ENCODE measurements around the gene EPS8L1. TPM values are rescaled to one million over a fixed set of nuclear protein-coding genes. Genes with fewer than 3 reads are reported as not detected.

The EPS8L1 gene
- total RNA-seq, 4 donors from 2014 or later, result 60.6 to 84.8 (median 73.3) TPM

DNA sequence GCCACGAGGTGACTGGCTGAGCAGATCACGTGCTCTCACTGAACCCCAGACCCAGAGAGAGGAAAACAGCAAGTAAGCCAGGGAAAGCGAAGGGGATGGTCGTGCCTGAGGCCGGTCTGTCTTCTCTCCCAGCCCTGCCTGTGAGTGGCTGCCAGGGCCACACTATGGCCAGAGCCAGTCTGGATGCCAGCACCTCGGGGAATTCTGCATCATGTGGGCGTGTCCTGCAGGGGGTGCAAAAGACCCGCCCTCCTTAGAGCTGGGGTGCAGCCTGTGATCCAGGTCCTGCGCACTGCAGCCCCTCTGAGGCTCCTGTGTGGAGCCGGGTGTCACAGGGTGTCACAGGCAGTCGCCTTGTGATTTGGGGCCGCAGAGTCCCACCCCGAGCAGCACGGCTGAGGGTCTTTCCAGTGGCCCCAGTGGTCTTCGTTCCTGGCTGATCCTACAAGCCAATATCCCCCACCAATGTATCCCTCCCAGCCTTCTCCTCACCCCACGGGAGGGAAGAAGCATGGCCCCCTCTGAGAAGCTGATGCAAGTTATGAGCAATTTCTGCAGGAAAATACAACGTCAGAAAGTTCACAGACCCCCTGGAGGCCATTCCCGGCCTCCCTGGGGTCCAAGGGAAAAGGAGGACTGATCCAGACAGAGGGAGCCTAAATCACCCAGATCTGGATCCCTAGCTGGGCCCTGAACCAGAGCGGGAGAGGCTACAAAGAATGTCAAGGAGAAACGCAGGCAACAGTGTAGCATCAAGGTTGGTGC, 34.0 kb downstream of the EPS8L1 start:
- WGBS, 2 donors, result 87 to 89% methylated on average over 12 to 19 of the region's 20 CpGs
- H3K27ac ChIP-seq, result no peak overlapping the region
- TF ChIP-seq, protein P1, sequence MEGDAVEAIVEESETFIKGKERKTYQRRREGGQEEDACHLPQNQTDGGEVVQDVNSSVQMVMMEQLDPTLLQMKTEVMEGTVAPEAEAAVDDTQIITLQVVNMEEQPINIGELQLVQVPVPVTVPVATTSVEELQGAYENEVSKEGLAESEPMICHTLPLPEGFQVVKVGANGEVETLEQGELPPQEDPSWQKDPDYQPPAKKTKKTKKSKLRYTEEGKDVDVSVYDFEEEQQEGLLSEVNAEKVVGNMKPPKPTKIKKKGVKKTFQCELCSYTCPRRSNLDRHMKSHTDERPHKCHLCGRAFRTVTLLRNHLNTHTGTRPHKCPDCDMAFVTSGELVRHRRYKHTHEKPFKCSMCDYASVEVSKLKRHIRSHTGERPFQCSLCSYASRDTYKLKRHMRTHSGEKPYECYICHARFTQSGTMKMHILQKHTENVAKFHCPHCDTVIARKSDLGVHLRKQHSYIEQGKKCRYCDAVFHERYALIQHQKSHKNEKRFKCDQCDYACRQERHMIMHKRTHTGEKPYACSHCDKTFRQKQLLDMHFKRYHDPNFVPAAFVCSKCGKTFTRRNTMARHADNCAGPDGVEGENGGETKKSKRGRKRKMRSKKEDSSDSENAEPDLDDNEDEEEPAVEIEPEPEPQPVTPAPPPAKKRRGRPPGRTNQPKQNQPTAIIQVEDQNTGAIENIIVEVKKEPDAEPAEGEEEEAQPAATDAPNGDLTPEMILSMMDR (IDR thresholded peaks at IDR 0.05), result no peak
- TF ChIP-seq POLR2A (IDR thresholded peaks at IDR 0.05), result no peak

DNA sequence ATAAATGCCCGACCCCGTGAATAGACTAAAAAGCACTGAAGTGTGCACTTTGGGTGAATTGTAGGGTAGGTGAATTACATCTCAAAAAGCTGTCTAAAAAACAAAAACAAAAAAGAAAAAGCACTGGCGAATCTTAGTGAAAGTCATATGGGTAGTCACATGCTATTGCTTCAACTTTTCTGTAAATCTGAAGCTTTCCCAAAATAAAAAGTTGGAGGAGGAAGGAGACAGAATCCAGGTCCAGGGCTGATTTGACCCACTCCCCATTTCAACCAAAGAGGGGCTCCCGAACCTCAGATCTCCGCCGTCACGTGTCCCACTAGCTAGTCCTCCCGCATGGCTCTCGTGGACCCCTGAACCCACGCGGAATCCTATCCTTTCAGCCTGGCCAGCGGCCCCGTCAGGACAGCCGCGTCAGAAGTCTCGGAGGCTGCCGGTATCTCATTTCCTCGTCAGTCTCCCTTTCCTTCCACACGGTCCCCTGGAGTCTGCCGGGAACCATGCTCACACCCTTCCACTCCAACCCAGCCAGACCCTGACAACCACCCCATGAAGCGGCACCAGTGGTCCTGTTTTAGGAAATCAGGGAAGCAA, 35.7 kb downstream of the EPS8L1 start:
- intact Hi-C loops (cut with DNase I), result no loop called here
- H3K4me3 ChIP-seq (replicated peaks in 1 of 3), result no peak overlapping the region
- no peak for DNase-seq
- H3K36me3 ChIP-seq, result peaks cover 5 to 9% of the 10 kb centered on the region in 2 donors
- H3K27me3 ChIP-seq, result no peaks in the 10 kb centered on the region
- H3K9me3 ChIP-seq, result no peaks in the 10 kb centered on the region
- 69 to 89% methylated on average over 21 of the region's 21 CpGs for WGBS, 2 donors
- H3K4me1 ChIP-seq, result peaks cover 30 to 39% of the 10 kb centered on the region in 2 donors
- TF ChIP-seq POLR2A (IDR thresholded peaks at IDR 0.05), result no peak
- TF ChIP-seq, protein P1 (IDR thresholded peaks at IDR 0.05), result no peak
- H3K27ac ChIP-seq, result peak overlapping the region in 1 of 3 donors; percentile 94

More for the DNA sequence above, 34.0 kb downstream of the EPS8L1 start:
- no peak for DNase-seq
- Histone ChIP-seq H3K4me1 (peaks cover 16 to 22% of the 10 kb centered on the region in 2 donors), H3K27me3 (no peaks in the 10 kb centered on the region), H3K9me3 (no peaks in the 10 kb centered on the region), H3K36me3 (peaks cover 5 to 9% of the 10 kb centered on the region in 2 donors), H3K4me3 (replicated peaks in 1 of 3) (no peak overlapping the region)
- intact Hi-C loops (cut with DNase I), result no loop called here

DNA sequence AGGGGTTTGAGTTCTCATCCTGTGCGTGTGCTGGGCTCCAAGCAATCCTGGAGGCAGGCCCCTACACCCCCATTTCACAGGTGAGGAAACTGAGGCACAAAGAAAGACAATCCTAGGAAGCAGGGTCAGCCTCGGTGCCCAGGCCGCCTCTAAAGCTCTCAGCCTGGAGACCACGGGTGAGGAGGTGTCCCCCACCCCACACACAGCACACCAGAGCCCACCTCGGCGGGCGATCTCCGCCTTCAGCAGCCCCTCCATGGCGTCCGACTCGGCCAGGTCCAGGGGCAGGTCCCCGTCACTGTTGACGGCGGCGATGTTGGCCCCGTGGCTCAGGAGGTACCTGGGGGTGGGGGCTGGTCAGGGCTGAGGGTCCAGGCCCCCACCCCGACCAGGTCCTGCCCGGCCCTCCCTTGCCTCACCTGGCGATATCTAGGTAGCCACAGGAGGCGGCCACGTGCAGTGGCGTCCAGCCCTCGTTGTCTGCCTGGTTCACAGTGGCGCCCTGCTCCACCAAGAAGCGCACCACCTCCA, 36.6 kb downstream of the EPS8L1 start:
- peaks cover 36 to 42% of the 10 kb centered on the region in 2 donors for H3K4me1 ChIP-seq
- intact Hi-C loops (cut with DNase I), result no loop called here
- no peak for DNase-seq

DNA sequence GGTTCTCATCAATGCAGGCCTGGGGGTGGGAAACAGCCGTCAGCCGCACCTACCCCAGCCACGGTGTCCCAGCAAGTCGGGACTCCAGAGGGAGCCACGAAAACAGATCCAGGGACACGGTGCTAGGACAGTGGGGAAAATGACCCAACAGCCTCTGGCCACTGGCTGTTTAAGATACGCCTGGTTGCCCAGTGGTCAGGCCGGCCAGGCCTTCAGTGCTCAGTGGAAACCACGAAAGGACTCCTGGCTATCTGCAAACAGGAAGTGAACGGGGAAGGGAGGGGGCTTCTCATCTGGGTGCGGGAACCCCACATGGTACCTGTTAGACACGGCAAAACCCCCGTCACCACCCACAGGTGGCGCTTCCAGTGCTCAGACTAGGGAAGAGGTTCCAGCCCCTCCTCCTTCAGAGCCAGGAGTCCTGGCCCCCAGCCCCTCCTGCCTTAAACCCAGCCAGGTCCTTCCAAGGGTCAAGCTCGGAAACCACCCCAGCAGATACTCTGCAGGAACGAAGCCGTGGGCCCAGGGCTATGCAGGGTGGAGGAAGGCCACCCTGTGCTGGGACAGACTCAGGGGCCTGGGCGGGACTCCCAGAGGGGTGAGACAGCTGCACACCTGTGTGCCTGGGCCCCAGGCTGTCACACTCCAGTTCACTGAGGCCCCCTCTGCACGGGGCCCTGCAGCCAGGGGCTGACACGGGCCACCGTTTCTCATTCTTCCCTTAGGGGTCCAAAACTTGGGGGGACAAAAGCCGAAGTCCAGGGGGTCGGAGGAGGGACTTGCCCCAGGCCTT, 37.3 kb downstream of the EPS8L1 start:
- H3K27me3 ChIP-seq, result no peaks in the 10 kb centered on the region
- H3K4me3 ChIP-seq (replicated peaks in 1 of 3), result no peak overlapping the region
- DNase-seq, result peak; percentile 27 to 59
- H3K36me3 ChIP-seq, result peaks cover 5 to 9% of the 10 kb centered on the region in 2 donors
- intact Hi-C loops (cut with DNase I), result no loop called here
- peak overlapping the region; percentile 85 to 94 (median 85) for H3K27ac ChIP-seq
- peaks cover 36 to 42% of the 10 kb centered on the region in 2 donors for H3K4me1 ChIP-seq
- TF ChIP-seq POLR2A (IDR thresholded peaks at IDR 0.05), result no peak
- TF ChIP-seq, protein P1 (IDR thresholded peaks at IDR 0.05), result no peak
- no peaks in the 10 kb centered on the region for H3K9me3 ChIP-seq
- 61 to 69% methylated on average over 14 to 17 of the region's 23 CpGs for WGBS, 2 donors

More for the DNA sequence above, 36.6 kb downstream of the EPS8L1 start:
- Histone ChIP-seq H3K27me3 (no peaks in the 10 kb centered on the region), H3K27ac (peak overlapping the region; percentile 85 to 94 (median 85)), H3K4me3 (replicated peaks in 1 of 3) (no peak overlapping the region), H3K9me3 (no peaks in the 10 kb centered on the region), H3K36me3 (peaks cover 5 to 9% of the 10 kb centered on the region in 2 donors)
- no peak for TF ChIP-seq POLR2A (IDR thresholded peaks at IDR 0.05)
- TF ChIP-seq, protein P1 (IDR thresholded peaks at IDR 0.05), result no peak
- WGBS, 2 donors, result 93 to 95% methylated on average over 11 to 12 of the region's 25 CpGs

All from thyroid gland (tissue), 4 donors.